OCI-LY1 (cell line): Measurements from ENCODE around the gene CRISP2.

Experiments
- CTCF ChIP-seq: fragments of 200-600 bp; sonication (generic), shearing (Covaris generic); IDR thresholded peaks from 2 replicates; pipeline ENCODE4 v1.5.1; 2017; ENCODE audit warnings: mild to moderate bottlenecking, antibody characterized with exemption, low read length, moderate library complexity, mixed read lengths
- EZH2 ChIP-seq: fragments of 200-600 bp; sonication (generic), shearing (Covaris generic); IDR thresholded peaks from 2 replicates; pipeline ENCODE4 v1.8.0; 2017; ENCODE audit warnings: borderline replicate concordance, mixed run types, mild to moderate bottlenecking, antibody characterized with exemption, low read length, moderate library complexity, mixed read lengths

GRCh38 chr6:49692534-49692933 lies 20.8 kb downstream of the CRISP2 start:
- TF ChIP-seq CTCF (no peak), EZH2 (no peak)
